Cardiac fibroblast (primary cell): ENCODE results near the gene XPO1.
"Not testable (repeated sequence)": the region's sequence is repeated elsewhere in the genome, so short reads cannot be mapped to it uniquely, and the experiment has no call there.

Experiments used
- DNase-seq, 2 donors: peaks; one replicate each; pipeline versions ENCODE4 v3.0.0 to v3.0.0-alpha.2; 2010; ENCODE audit warnings: low read depth in 2 of 2
- H3K4me3 ChIP-seq, 2 donors: replicated peaks in 1 of 2; 1 replicate in 1 of 2; 2 replicates in 1 of 2; pipeline ENCODE4 v1.5.1; 2011; ENCODE audit warnings: low read depth in 2 of 2, low read length in 2 of 2, mild to moderate bottlenecking in 2 of 2, moderate library complexity in 1 of 2
- CTCF ChIP-seq: IDR thresholded peaks from one replicate; pipeline ENCODE4 v1.5.1; 2011; ENCODE audit warnings: low read depth, mild to moderate bottlenecking, low read length, inconsistent platforms

The XPO1 gene

GRCh38 chr2:61510674-61511671 lies 27.2 kb downstream of the XPO1 start:
- peak; percentile 13 to 19 for DNase-seq
- no peak overlapping the region for H3K4me3 ChIP-seq
- no peak for TF ChIP-seq CTCF

GRCh38 chr2:61504949-61505348 lies 33.2 kb downstream of the XPO1 start:
- DNase-seq, result no peak
- H3K4me3 ChIP-seq, result no peak overlapping the region
- no peak for TF ChIP-seq CTCF

- no peak overlapping the region for H3K4me3 ChIP-seq
- no peak for DNase-seq
- no peak for TF ChIP-seq CTCF
Measured at GRCh38 chr2:61499060-61499459, 39.1 kb downstream of the XPO1 start.

- DNase-seq, result peak; percentile 56 to 69
- no peak for TF ChIP-seq CTCF
- H3K4me3 ChIP-seq, result no peak overlapping the region
Measured at GRCh38 chr2:61493523-61493942, 44.6 kb downstream of the XPO1 start.

- TF ChIP-seq CTCF, result no peak
- no peak for DNase-seq
- no peak overlapping the region for H3K4me3 ChIP-seq
Measured at GRCh38 chr2:61492476-61492875, 45.7 kb downstream of the XPO1 start.

GRCh38 chr2:61485281-61485680 lies 52.9 kb downstream of the XPO1 start:
- TF ChIP-seq CTCF, result no peak
- no peak overlapping the region for H3K4me3 ChIP-seq
- DNase-seq, result no peak

GRCh38 chr2:61478086-61478485 lies 60.1 kb downstream of the XPO1 start:
- no peak for TF ChIP-seq CTCF
- H3K4me3 ChIP-seq, result no peak overlapping the region
- no peak for DNase-seq

GRCh38 chr2:61476929-61477589 lies 61.1 kb downstream of the XPO1 start:
- not testable (repeated sequence) for H3K4me3 ChIP-seq, DNase-seq
